B cell (primary cell): ENCODE measurements around the gene CCDC63.

Experiments used
- EZH2 ChIP-seq: IDR thresholded peaks from 2 replicates; pipeline ENCODE4 v1.6.1; 2012; ENCODE audit warnings: borderline replicate concordance, low read depth, mild to moderate bottlenecking, moderate library complexity, low read length; ENCODE audit not compliant: insufficient read depth, poor library complexity, severe bottlenecking
- TF ChIP-seq, protein P1 (sequence below): fragments of 200-600 bp; IDR thresholded peaks from one replicate; pipeline ENCODE4 v1.8.0; 2022; ENCODE audit warnings: antibody characterized with exemption, mild to moderate bottlenecking

DNA sequence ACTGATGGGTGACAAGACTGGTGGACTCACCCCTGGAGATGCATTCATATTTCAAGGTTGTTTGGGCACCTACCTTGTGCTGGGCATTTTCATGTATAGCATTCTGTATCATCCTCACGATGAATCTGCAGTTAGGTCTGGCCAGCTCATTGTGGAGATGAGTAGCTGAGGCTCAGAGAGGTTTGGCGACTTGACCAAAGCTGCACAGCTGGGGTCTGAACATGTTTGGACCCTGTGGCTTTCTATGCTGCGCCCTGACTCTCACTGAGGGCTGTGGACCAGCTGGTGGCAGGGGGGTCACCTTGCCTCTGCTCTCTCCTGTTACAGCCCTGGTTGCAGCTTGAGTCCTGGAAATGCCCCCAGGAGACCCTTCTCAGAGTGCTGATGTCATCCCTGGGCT, 24.9 kb upstream of the CCDC63 start:
- TF ChIP-seq, protein P1, sequence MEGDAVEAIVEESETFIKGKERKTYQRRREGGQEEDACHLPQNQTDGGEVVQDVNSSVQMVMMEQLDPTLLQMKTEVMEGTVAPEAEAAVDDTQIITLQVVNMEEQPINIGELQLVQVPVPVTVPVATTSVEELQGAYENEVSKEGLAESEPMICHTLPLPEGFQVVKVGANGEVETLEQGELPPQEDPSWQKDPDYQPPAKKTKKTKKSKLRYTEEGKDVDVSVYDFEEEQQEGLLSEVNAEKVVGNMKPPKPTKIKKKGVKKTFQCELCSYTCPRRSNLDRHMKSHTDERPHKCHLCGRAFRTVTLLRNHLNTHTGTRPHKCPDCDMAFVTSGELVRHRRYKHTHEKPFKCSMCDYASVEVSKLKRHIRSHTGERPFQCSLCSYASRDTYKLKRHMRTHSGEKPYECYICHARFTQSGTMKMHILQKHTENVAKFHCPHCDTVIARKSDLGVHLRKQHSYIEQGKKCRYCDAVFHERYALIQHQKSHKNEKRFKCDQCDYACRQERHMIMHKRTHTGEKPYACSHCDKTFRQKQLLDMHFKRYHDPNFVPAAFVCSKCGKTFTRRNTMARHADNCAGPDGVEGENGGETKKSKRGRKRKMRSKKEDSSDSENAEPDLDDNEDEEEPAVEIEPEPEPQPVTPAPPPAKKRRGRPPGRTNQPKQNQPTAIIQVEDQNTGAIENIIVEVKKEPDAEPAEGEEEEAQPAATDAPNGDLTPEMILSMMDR, result no peak
- TF ChIP-seq EZH2, result no peak
